Psoas muscle (tissue), 8 donors: ENCODE measurements around the gene IRF2BP1. TPM values are rescaled to one million over a fixed set of nuclear protein-coding genes. Genes with fewer than 3 reads are reported as not detected.

ENCODE experiments used
- ATAC-seq, 4 donors: fragments of 200-7000 bp; cut with Tn5 transposase; one replicate each; pipeline ENCODE4 v1.9.1; 2020; ENCODE audit warnings: moderate library complexity in 3 of 4, mild to moderate bottlenecking in 2 of 4
- DNase-seq, 2 donors: peaks; one replicate each; pipeline ENCODE4 v3.0.0-alpha.2; 2020
- H3K27ac ChIP-seq: fragments of 200-600 bp; one replicate; pipeline ENCODE4 v1.8.0; 2022
- H3K27me3 ChIP-seq, 3 donors: fragments of 200-600 bp in 1 of 3; one replicate each; pipeline versions ENCODE4 v1.6.1 to v1.8.0; 2013 to 2022; ENCODE audit warnings: low read length in 2 of 3, mild to moderate bottlenecking in 2 of 3, moderate library complexity in 1 of 3; ENCODE audit not compliant: insufficient read depth in 3 of 3
- H3K36me3 ChIP-seq, 2 donors: fragments of 200-600 bp in 1 of 2; one replicate each; pipeline versions ENCODE4 v1.6.1 to v1.8.0; 2013 to 2022; ENCODE audit warnings: low read depth in 1 of 2, mild to moderate bottlenecking in 1 of 2, moderate library complexity in 1 of 2; ENCODE audit not compliant: insufficient read depth in 1 of 2
- H3K4me1 ChIP-seq: fragments of 200-600 bp; one replicate; pipeline ENCODE4 v1.8.0; 2022
- H3K4me3 ChIP-seq: fragments of 200-600 bp; one replicate; pipeline ENCODE4 v1.8.0; 2022; ENCODE audit warnings: mild to moderate bottlenecking
- H3K9me3 ChIP-seq: fragments of 200-600 bp; one replicate; pipeline ENCODE4 v1.8.0; 2022
- WGBS, 3 donors: extraction: QIAGEN DNeasy Blood & Tissue Kit; methylation state at CpG; one replicate each; pipeline versions ENCODE4 v1.1.6 to v1.1.7; 2013; 5-methylcytosine and 5-hydroxymethylcytosine counted together
- intact Hi-C, 2 donors: fragments of 100-400 bp; cut with DNase I; formaldehyde crosslinking; loops; one replicate each; pipeline versions ENCODE4 v1.11.0 to v1.14.2; 2022
- polyA plus RNA-seq, 3 donors: library from polyadenylated mRNA; stranded (reverse); fragments of 200-250 nt; gene quantifications; one replicate each; pipeline ENCODE4 v1.2.3, GENCODE V29; 2013
- total RNA-seq, 4 donors: library from RNA; stranded (reverse); fragmentation: NEBNext Ultra II Directional in 2 of 4; extraction: Animal tissue kit (Norgen Biotek cat#: 25700) in 2 of 4; gene quantifications; one replicate each; pipeline versions ENCODE4 v1.2.1 to v1.2.4, GENCODE V29; 2021 to 2023
- TF ChIP-seq, protein P1 (sequence below): fragments of 200-600 bp; IDR thresholded peaks from one replicate; pipeline ENCODE4 v1.8.0; 2022; ENCODE audit warnings: antibody characterized with exemption
- donor health status: healthy with polysubstance abuse.
- donor health status: DM: no; HTN: no; CAD: no; lungs with moderate emphysema.
- donor health status: Bipolar disorder and iron deficiency.
- donor health status: healthy.
- donor health status: DM: yes; HTN: yes; CAD: no.
- donor health status: DM: no; HTN: no; CAD: no.
- donor health status: DM: no; HTN: no; CAD: no.
- donor health status: DM: yes; HTN: yes; CAD: no.

The IRF2BP1 gene
- total and polyA plus RNA-seq, 7 donors: 12.6 to 25.4 (median 17.6) TPM

DNA sequence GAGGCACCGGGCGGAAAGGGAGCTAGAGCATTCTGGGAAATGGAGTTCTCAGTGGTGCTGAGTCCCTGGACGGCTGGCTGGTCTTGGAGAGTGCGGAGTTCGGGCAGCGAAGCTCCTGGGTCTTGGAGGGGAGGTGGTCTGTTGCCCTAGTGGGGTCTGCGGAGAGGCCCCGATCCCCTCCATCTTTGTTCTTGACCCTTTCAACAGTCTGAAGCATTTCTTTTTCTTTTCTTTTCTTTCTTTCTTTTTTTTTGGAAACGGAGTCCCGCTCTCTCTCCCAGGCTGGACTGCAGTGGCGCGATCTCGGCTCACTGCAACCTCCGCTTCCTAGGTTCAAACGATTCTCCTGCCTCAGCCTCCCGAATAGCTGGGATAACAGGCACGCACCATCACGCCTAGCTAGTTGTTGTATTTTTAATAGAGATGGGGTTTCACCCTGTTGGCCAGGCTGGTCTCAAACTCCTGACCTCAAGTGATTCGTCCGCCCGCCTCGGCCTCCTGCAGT is 22.6 kb downstream of the IRF2BP1 start:
- WGBS, 3 donors: 2% methylated on average over 22 of the region's 22 CpGs
- intact Hi-C loops: no loop called here
- DNase-seq: no peak
- Histone ChIP-seq H3K27me3 (peaks cover 0 to 8% (median 0%) of the 10 kb centered on the region in 3 donors), H3K9me3 (no peaks in the 10 kb centered on the region), H3K36me3 (peaks cover 0 to 18% of the 10 kb centered on the region in 2 donors), H3K4me1 (peaks cover 5% of the 10 kb centered on the region), H3K4me3 (peak overlapping the region; percentile 92), H3K27ac (no peak overlapping the region)
- TF ChIP-seq, protein P1, sequence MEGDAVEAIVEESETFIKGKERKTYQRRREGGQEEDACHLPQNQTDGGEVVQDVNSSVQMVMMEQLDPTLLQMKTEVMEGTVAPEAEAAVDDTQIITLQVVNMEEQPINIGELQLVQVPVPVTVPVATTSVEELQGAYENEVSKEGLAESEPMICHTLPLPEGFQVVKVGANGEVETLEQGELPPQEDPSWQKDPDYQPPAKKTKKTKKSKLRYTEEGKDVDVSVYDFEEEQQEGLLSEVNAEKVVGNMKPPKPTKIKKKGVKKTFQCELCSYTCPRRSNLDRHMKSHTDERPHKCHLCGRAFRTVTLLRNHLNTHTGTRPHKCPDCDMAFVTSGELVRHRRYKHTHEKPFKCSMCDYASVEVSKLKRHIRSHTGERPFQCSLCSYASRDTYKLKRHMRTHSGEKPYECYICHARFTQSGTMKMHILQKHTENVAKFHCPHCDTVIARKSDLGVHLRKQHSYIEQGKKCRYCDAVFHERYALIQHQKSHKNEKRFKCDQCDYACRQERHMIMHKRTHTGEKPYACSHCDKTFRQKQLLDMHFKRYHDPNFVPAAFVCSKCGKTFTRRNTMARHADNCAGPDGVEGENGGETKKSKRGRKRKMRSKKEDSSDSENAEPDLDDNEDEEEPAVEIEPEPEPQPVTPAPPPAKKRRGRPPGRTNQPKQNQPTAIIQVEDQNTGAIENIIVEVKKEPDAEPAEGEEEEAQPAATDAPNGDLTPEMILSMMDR: no peak
- ATAC-seq: no peak

DNA sequence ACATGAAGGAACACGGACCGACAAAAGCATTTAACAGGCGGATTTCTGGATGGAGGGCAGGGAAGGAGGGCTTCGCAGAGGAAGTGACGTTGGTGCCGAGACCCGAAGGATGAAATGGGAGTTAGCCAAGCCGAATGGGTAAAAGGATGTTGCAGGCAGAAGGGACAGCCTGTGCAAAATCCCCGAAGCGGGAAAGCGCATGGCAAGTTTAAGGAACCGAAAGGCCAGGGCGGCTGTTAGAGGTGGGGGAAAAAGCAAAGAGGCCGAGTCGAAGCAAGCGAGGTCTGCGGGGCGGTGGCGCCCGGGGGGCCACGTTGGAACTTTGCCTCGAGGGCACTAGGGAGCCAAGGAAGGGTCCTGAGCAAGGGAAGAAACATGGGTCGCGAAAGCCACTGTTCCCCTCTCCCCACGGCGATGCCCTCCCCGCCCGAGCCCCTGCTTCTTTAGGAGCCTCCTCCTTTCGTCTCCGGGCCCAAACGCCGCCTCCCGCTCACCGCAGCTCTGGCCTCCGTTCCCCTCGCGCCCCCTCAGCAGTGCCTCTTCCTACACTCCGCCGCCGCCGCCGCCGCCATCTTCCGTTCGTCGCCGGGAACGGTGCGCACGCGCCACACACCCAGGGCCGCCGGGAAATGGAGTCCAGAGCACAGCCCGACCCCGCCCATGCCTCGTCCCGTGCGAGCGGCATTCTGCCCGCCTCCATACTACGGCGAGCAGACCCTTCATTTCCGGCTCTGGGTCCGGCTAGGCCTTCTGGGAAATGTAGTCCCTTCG is 23.2 kb downstream of the IRF2BP1 start, which contains the start of gene SYMPK:
TSS of gene SYMPK (minus strand) at position 584 of the 771 bp plus-strand sequence. CDS start 8,652 bp downstream, outside the sequence.
- 0% methylated on average over 50 to 65 of the region's 65 CpGs for WGBS, 3 donors
- peak within 1 kb of the TSS; percentile 92 for H3K4me3 ChIP-seq
- H3K27me3 ChIP-seq: peaks cover 0 to 8% (median 0%) of the 10 kb centered on the region in 3 donors
- DNase-seq: peak; percentile 99
- peak; percentile 97 to 99 (median 98) for ATAC-seq
- H3K4me1 ChIP-seq: peaks cover 5% of the 10 kb centered on the region
- intact Hi-C loops: no loop called here
- H3K36me3 ChIP-seq: peaks cover 0 to 24% of the 10 kb centered on the region in 2 donors
- peak within 1 kb of the TSS; percentile 87 for H3K27ac ChIP-seq
- H3K9me3 ChIP-seq: no peaks in the 10 kb centered on the region
- TF ChIP-seq, protein P1: no peak

DNA sequence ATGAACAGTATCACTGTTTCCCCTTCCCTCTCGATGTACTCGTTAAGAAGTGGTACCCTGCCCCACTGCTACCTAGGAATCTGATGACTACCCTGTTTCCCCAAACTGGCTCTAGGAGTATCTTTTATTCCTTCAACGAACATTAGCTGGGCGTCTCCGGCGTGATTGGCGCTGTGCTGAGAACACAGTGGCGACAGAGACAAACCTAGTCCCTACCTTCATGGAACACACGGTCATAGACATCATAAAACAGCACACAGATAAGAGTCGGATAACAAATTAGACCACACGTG is 23.7 kb downstream of the IRF2BP1 start:
- TF ChIP-seq, protein P1: no peak
- Histone ChIP-seq H3K4me3 (peak overlapping the region; percentile 92), H3K9me3 (no peaks in the 10 kb centered on the region), H3K4me1 (peaks cover 5% of the 10 kb centered on the region), H3K27me3 (peaks cover 0 to 8% (median 0%) of the 10 kb centered on the region in 3 donors), H3K36me3 (peaks cover 0 to 25% of the 10 kb centered on the region in 2 donors), H3K27ac (peak overlapping the region; percentile 87)
- intact Hi-C loops: no loop called here
- DNase-seq: no peak
- 0 to 1% (median 0%) methylated on average over 11 of the region's 11 CpGs for WGBS, 3 donors
- ATAC-seq: peak in 2 of 4 donors; percentile 3 to 15

DNA sequence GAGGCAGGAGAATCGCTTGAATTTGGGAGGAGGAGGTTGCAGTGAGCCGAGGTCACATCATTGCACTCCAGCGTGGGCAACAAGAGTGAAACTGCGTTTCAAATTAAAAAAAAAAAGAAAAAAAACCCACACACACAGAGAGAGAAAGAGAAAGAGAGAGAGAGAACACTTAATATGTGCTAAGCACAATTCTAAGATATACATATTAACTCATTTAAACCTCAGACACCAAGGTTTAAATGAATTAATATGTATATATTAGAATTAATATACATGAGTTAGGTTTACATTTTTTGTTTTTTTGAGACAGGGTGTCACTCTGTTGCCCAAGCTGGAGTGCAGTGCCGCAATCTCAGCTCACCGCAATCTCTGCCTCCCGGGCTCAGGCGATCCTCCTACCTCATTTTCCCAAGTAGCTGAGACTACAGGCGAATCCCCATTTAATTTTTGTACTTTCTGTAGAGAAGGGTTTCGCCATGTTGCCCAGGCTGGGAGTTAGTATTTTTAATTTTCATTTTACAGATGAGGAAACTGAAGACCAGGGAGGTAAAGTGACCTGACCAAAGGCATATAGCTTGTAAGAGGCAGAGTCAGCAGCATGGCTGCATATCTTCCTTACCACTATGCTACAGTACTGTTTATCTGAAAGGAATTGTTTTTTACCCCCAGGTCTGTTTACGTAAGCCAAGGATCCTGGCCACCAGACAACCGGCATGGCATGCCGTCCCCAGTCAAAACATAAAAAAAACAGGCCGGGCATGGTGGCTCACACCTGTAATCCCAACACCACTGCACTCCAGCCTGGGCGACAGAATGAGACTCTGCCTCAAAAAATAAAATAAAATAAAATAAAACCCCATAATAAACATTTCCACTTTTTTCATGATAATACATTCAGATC is 25.3 kb downstream of the IRF2BP1 start:
- Histone ChIP-seq H3K27ac (no peak overlapping the region), H3K27me3 (peaks cover 0 to 8% (median 0%) of the 10 kb centered on the region in 3 donors)
- 82 to 92% (median 87%) methylated on average over 15 of the region's 15 CpGs for WGBS, 3 donors

More for the DNA sequence above, 25.3 kb downstream of the IRF2BP1 start:
- ATAC-seq (no peak), DNase-seq (no peak)
- peaks cover 0 to 32% of the 10 kb centered on the region in 2 donors for H3K36me3 ChIP-seq
- no peaks in the 10 kb centered on the region for H3K9me3 ChIP-seq
- TF ChIP-seq, protein P1: no peak
- H3K4me3 ChIP-seq: no peak overlapping the region
- H3K4me1 ChIP-seq: peaks cover 5% of the 10 kb centered on the region
- intact Hi-C loops: no loop called here
